T-helper 1 cell treated with Interleukin-12 subunit alpha and Interleukin-12 subunit beta and Interleukin-4 antibody, amounts not matched to agents 30 μg/mL and 1 μg/mL, for 36 hours (primary cell): ENCODE results near the gene SERPINB6.
"Not testable (repeated sequence)": the region's sequence is repeated elsewhere in the genome, so short reads cannot be mapped to it uniquely, and the experiment has no call there.

Experiments used
- H3K27ac Mint-ChIP-seq: one replicate; pipeline ENCODE4 v1.8.0; 2021; ENCODE audit warnings: mild to moderate bottlenecking, mixed read lengths
- H3K27me3 Mint-ChIP-seq: one replicate; pipeline ENCODE4 v1.8.0; 2021; ENCODE audit warnings: low read depth, mixed read lengths
- H3K36me3 Mint-ChIP-seq: one replicate; pipeline ENCODE4 v1.8.0; 2021; ENCODE audit warnings: low read depth, mixed read lengths
- H3K4me1 Mint-ChIP-seq: one replicate; pipeline ENCODE4 v1.8.0; 2021; ENCODE audit warnings: low read depth, mixed read lengths
- H3K4me3 Mint-ChIP-seq: one replicate; pipeline ENCODE4 v1.8.0; 2021; ENCODE audit warnings: mild to moderate bottlenecking, moderate library complexity, mixed read lengths
- H3K9me3 Mint-ChIP-seq: one replicate; pipeline ENCODE4 v1.8.0; 2021; ENCODE audit warnings: mixed read lengths

SERPINB6 gene

GRCh38 chr6:2935566-2936291 is 35.6 kb downstream of the SERPINB6 start:
- Mint-ChIP-seq H3K4me1 (peaks cover 43% of the 10 kb centered on the region), H3K9me3 (peaks cover 25% of the 10 kb centered on the region)

GRCh38 chr6:2934057-2934456 is 37.3 kb downstream of the SERPINB6 start:
- Mint-ChIP-seq H3K9me3 (peaks cover 20% of the 10 kb centered on the region), H3K4me1 (peaks cover 35% of the 10 kb centered on the region), H3K27me3 (peaks cover 16% of the 10 kb centered on the region), H3K4me3 (no peak overlapping the region), H3K27ac (no peak overlapping the region), H3K36me3 (peaks cover 28% of the 10 kb centered on the region)

More at GRCh38 chr6:2935566-2936291, 35.6 kb downstream of the SERPINB6 start:
- H3K27ac Mint-ChIP-seq = peak overlapping the region; percentile 26
- no peak overlapping the region for H3K4me3 Mint-ChIP-seq
- H3K27me3 Mint-ChIP-seq = peaks cover 16% of the 10 kb centered on the region
- peaks cover 34% of the 10 kb centered on the region for H3K36me3 Mint-ChIP-seq

- H3K9me3 Mint-ChIP-seq = peaks cover 21% of the 10 kb centered on the region
- not testable (repeated sequence) for H3K27ac Mint-ChIP-seq
Observed at GRCh38 chr6:2932911-2933310, 38.5 kb downstream of the SERPINB6 start.

GRCh38 chr6:2931970-2932748 is 39.2 kb downstream of the SERPINB6 start:
- Mint-ChIP-seq H3K36me3 (peaks cover 13% of the 10 kb centered on the region), H3K27ac (peak overlapping the region; percentile 70), H3K4me3 (peak overlapping the region; percentile 4), H3K27me3 (peaks cover 13% of the 10 kb centered on the region), H3K9me3 (peaks cover 16% of the 10 kb centered on the region), H3K4me1 (peaks cover 21% of the 10 kb centered on the region)

More at GRCh38 chr6:2932911-2933310, 38.5 kb downstream of the SERPINB6 start:
- Mint-ChIP-seq H3K27me3 (peaks cover 13% of the 10 kb centered on the region), H3K4me1 (peaks cover 28% of the 10 kb centered on the region), H3K36me3 (peaks cover 21% of the 10 kb centered on the region)
- H3K4me3 Mint-ChIP-seq = not testable (repeated sequence)

GRCh38 chr6:2931055-2931454 is 40.3 kb downstream of the SERPINB6 start:
- peaks cover 12% of the 10 kb centered on the region for H3K27me3 Mint-ChIP-seq
- no peak overlapping the region for H3K27ac Mint-ChIP-seq
- peaks cover 5% of the 10 kb centered on the region for H3K9me3 Mint-ChIP-seq
- peaks cover 11% of the 10 kb centered on the region for H3K4me1 Mint-ChIP-seq
- H3K4me3 Mint-ChIP-seq = no peak overlapping the region
- H3K36me3 Mint-ChIP-seq = peaks cover 2% of the 10 kb centered on the region

- Mint-ChIP-seq H3K4me1 (peaks cover 17% of the 10 kb centered on the region), H3K27me3 (peaks cover 15% of the 10 kb centered on the region)
- not testable (repeated sequence) for H3K27ac Mint-ChIP-seq, H3K9me3 Mint-ChIP-seq, H3K36me3 Mint-ChIP-seq, H3K4me3 Mint-ChIP-seq
Observed at GRCh38 chr6:2927931-2928330, 43.4 kb downstream of the SERPINB6 start.

- H3K27me3 Mint-ChIP-seq = peaks cover 15% of the 10 kb centered on the region
- not testable (repeated sequence) for H3K4me3 Mint-ChIP-seq, H3K36me3 Mint-ChIP-seq, H3K27ac Mint-ChIP-seq, H3K9me3 Mint-ChIP-seq, H3K4me1 Mint-ChIP-seq
Observed at GRCh38 chr6:2925842-2926747, 45.3 kb downstream of the SERPINB6 start.

GRCh38 chr6:2921520-2922115 is 49.7 kb downstream of the SERPINB6 start:
- no peak overlapping the region for H3K4me3 Mint-ChIP-seq
- H3K4me1 Mint-ChIP-seq = peaks cover 22% of the 10 kb centered on the region
- H3K27ac Mint-ChIP-seq = no peak overlapping the region
- H3K9me3 Mint-ChIP-seq = peaks cover 5% of the 10 kb centered on the region
- peaks cover 4% of the 10 kb centered on the region for H3K36me3 Mint-ChIP-seq
- peaks cover 12% of the 10 kb centered on the region for H3K27me3 Mint-ChIP-seq

- Mint-ChIP-seq H3K4me3 (no peak overlapping the region), H3K27ac (no peak overlapping the region), H3K27me3 (peaks cover 6% of the 10 kb centered on the region), H3K36me3 (peaks cover 4% of the 10 kb centered on the region), H3K9me3 (peaks cover 5% of the 10 kb centered on the region), H3K4me1 (peaks cover 22% of the 10 kb centered on the region)
Observed at GRCh38 chr6:2920671-2921112, 50.7 kb downstream of the SERPINB6 start.

- peaks cover 20% of the 10 kb centered on the region for H3K4me1 Mint-ChIP-seq
- H3K27ac Mint-ChIP-seq = no peak overlapping the region
- H3K36me3 Mint-ChIP-seq = peaks cover 4% of the 10 kb centered on the region
- H3K27me3 Mint-ChIP-seq = no peaks in the 10 kb centered on the region
- H3K9me3 Mint-ChIP-seq = peaks cover 5% of the 10 kb centered on the region
- no peak overlapping the region for H3K4me3 Mint-ChIP-seq
Observed at GRCh38 chr6:2919886-2920285, 51.5 kb downstream of the SERPINB6 start.

GRCh38 chr6:2919401-2919800 is 52.0 kb downstream of the SERPINB6 start:
- Mint-ChIP-seq H3K4me1 (peaks cover 17% of the 10 kb centered on the region), H3K4me3 (no peak overlapping the region), H3K27ac (peak overlapping the region; percentile 60), H3K9me3 (peaks cover 5% of the 10 kb centered on the region), H3K36me3 (peaks cover 4% of the 10 kb centered on the region), H3K27me3 (no peaks in the 10 kb centered on the region)

- peak overlapping the region; percentile 60 for H3K27ac Mint-ChIP-seq
- peaks cover 4% of the 10 kb centered on the region for H3K36me3 Mint-ChIP-seq
Observed at GRCh38 chr6:2918936-2919335, 52.4 kb downstream of the SERPINB6 start.

GRCh38 chr6:2917801-2918445 is 53.4 kb downstream of the SERPINB6 start:
- no peaks in the 10 kb centered on the region for H3K27me3 Mint-ChIP-seq
- no peak overlapping the region for H3K4me3 Mint-ChIP-seq
- peaks cover 5% of the 10 kb centered on the region for H3K9me3 Mint-ChIP-seq
- H3K27ac Mint-ChIP-seq = no peak overlapping the region
- peaks cover 4% of the 10 kb centered on the region for H3K36me3 Mint-ChIP-seq
- H3K4me1 Mint-ChIP-seq = peaks cover 15% of the 10 kb centered on the region

More at GRCh38 chr6:2918936-2919335, 52.4 kb downstream of the SERPINB6 start:
- H3K4me1 Mint-ChIP-seq = peaks cover 15% of the 10 kb centered on the region
- H3K4me3 Mint-ChIP-seq = no peak overlapping the region
- H3K9me3 Mint-ChIP-seq = peaks cover 5% of the 10 kb centered on the region
- H3K27me3 Mint-ChIP-seq = no peaks in the 10 kb centered on the region
